Measurements from ENCODE around the gene LIME1. TPM values are rescaled to one million over a fixed set of nuclear protein-coding genes. Genes with fewer than 3 reads are reported as not detected.

Gene LIME1
- total and polyA plus RNA-seq, 4 donors: 21.2 to 69.0 (median 51.6) TPM

GRCh38 chr20:63697868-63698545 lies 38.5 kb upstream of the LIME1 start:
- Histone ChIP-seq H3K27ac (ENCODE audit: low read depth in 1 of 2, low read length in 2 of 2) (no peak overlapping the region), H3K36me3 (ENCODE audit: control insufficient read depth in 4 of 4, insufficient read depth in 3 of 4, low read depth in 1 of 4, low read length in 3 of 4) (peaks cover 0 to 3% (median 0%) of the 10 kb centered on the region in 4 donors), H3K4me1 (ENCODE audit: control insufficient read depth in 4 of 4, insufficient read depth in 4 of 4, low read length in 3 of 4) (peaks cover 7 to 22% (median 13%) of the 10 kb centered on the region in 4 donors), H3K9ac (ENCODE audit: low read depth in 1 of 2, low read length in 2 of 2) (no peak overlapping the region), H3K9me3 (ENCODE audit: control insufficient read depth in 4 of 4, low read length in 3 of 4) (no peaks in the 10 kb centered on the region), H3K4me3 (ENCODE audit: low read depth in 1 of 3, low read length in 3 of 3) (no peak overlapping the region), H3K27me3 (ENCODE audit: control insufficient read depth in 4 of 4, insufficient read depth in 4 of 4, low read length in 3 of 4) (no peaks in the 10 kb centered on the region)
- TF ChIP-seq HNF4A (conservative IDR thresholded peaks at IDR 0.05): no peak
- 93% methylated on average over 40 of the region's 40 CpGs for WGBS
- DNase-seq (ENCODE audit: low spot score): no peak

- H3K36me3 ChIP-seq (ENCODE audit: control insufficient read depth in 4 of 4, insufficient read depth in 3 of 4, low read depth in 1 of 4, low read length in 3 of 4): peaks cover 0 to 6% (median under 1%) of the 10 kb centered on the region in 4 donors
- whole genome bisulfite sequencing: 77% methylated on average over 19 of the region's 19 CpGs
- no peak for TF ChIP-seq YY1 (IDR thresholded peaks at IDR 0.05)
- TF ChIP-seq HNF4G (IDR thresholded peaks at IDR 0.05): no peak
- no peak for TF ChIP-seq RAD21 (IDR thresholded peaks at IDR 0.05)
- TF ChIP-seq FOXA1 (IDR thresholded peaks at IDR 0.05): no peak
- no peak for TF ChIP-seq GABPA (IDR thresholded peaks at IDR 0.05 in 1 of 2, conservative IDR thresholded peaks at IDR 0.05 in 1 of 2)
- TF ChIP-seq HNF4A (conservative IDR thresholded peaks at IDR 0.05): no peak
- no peak for TF ChIP-seq ATF3 (IDR thresholded peaks at IDR 0.05)
- TF ChIP-seq REST (IDR thresholded peaks at IDR 0.05): no peak
- TF ChIP-seq CTCF (IDR thresholded peaks at IDR 0.05; ENCODE audit: low read depth, low read length, missing input control): no peak
- TF ChIP-seq JUND (IDR thresholded peaks at IDR 0.05): no peak
- no peak for TF ChIP-seq FOXA2 (IDR thresholded peaks at IDR 0.05)
- no peak for TF ChIP-seq EGR1 (IDR thresholded peaks at IDR 0.05; ENCODE audit: low read depth in 2 of 2)
- no peak for TF ChIP-seq MAX (IDR thresholded peaks at IDR 0.05)
- TF ChIP-seq NR2F2 (IDR thresholded peaks at IDR 0.05): no peak
- no peak for TF ChIP-seq ZBTB33 (IDR thresholded peaks at IDR 0.05)
- no peak for TF ChIP-seq SP1 (IDR thresholded peaks at IDR 0.05)
- TF ChIP-seq RXRA (IDR thresholded peaks at IDR 0.05): no peak
- TF ChIP-seq TAF1 (conservative IDR thresholded peaks at IDR 0.05): no peak
- no peaks in the 10 kb centered on the region for H3K27me3 ChIP-seq (ENCODE audit: control insufficient read depth in 4 of 4, insufficient read depth in 4 of 4, low read length in 3 of 4)
- H3K9me3 ChIP-seq (ENCODE audit: control insufficient read depth in 4 of 4, low read length in 3 of 4): no peaks in the 10 kb centered on the region
- DNase-seq (ENCODE audit: low spot score): no peak
- H3K4me3 ChIP-seq (ENCODE audit: low read depth in 1 of 3, low read length in 3 of 3): no peak overlapping the region
- H3K4me1 ChIP-seq (ENCODE audit: control insufficient read depth in 4 of 4, insufficient read depth in 4 of 4, low read length in 3 of 4): peaks cover 7 to 22% (median 13%) of the 10 kb centered on the region in 4 donors
- no peak overlapping the region for H3K27ac ChIP-seq (ENCODE audit: low read depth in 1 of 2, low read length in 2 of 2)
- H3K9ac ChIP-seq (ENCODE audit: low read depth in 1 of 2, low read length in 2 of 2): no peak overlapping the region
Measured at GRCh38 chr20:63698739-63699465, 37.6 kb upstream of the LIME1 start.

Data from liver (tissue), 9 donors.